Measurements from ENCODE around the gene WDCP.

Gene WDCP

DNA sequence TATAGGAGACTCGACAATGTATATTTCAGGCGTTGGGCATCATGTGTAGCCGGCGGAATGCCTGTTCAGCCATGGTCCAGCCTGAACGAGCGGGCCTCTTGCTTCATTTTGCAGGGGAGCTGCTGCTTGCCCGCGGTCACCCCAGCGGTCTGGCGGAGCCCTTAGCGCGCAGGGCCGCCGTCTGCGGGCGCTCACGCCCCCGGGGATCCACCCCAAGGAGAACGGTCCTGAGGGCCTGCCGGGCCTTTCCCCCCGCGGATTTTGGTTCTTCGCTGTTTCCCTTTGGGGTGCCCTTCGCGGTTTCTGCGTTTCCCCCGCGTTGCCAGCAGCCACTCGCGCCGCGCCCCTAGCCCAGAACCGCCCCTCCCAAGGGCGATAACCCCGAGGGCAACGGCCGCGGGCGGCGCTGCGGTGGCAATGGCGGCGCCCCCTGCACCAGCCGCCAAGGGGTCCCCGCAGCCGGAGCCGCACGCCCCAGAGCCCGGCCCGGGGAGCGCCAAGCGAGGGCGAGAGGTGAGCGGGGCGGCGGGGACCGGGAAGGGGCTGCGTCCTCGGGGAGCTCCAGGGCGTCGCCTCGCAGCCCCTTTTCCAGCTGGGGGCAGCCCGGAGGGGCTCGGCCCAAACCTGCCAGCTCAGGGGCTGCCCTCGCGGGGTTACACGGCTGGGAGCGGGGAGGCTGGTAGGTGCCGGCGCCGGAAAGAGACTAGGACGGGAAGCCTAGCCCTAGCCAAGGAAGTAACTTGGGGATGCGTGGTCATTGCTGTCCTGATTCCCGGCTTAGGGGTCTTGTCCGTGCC lies 37.3 kb downstream of the WDCP start, which contains the start of gene MFSD2B:
MFSD2B (plus strand) TSS at position 406 of the 797 bp plus-strand sequence; CDS start at position 418, 12 bp downstream.
- no peak for DNase-seq (ENCODE audit: low read depth)
- peak within 1 kb of the TSS; percentile 40 for H3K4me3 ChIP-seq (ENCODE audit: control insufficient read depth, low read depth, low read length)
- TF ChIP-seq CTCF (conservative IDR thresholded peaks at IDR 0.05; ENCODE audit: control insufficient read depth, insufficient read depth, low read depth, low read length) = no peak

DNA sequence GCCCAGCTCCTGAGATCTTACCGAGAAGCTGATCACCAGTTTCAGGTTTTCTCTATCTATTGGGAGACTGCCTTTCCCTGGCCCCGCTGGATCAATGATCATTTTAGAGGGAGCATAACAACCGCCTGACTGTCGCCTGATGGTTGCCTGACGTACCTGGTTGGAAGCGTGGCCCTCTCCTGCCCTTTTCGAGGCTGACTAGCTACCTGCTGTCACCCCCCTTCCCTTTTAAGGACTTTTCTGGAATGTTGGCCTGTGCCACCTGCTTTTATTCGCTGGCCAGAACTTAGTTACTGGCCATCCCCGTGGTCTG lies 37.9 kb downstream of the WDCP start:
- TF ChIP-seq CTCF (conservative IDR thresholded peaks at IDR 0.05; ENCODE audit: control insufficient read depth, insufficient read depth, low read depth, low read length) = no peak
- peak overlapping the region; percentile 40 for H3K4me3 ChIP-seq (ENCODE audit: control insufficient read depth, low read depth, low read length)
- no peak for DNase-seq (ENCODE audit: low read depth)

- H3K4me3 ChIP-seq (ENCODE audit: control insufficient read depth, low read depth, low read length) = no peak overlapping the region
- no peak for TF ChIP-seq CTCF (conservative IDR thresholded peaks at IDR 0.05; ENCODE audit: control insufficient read depth, insufficient read depth, low read depth, low read length)
- DNase-seq (ENCODE audit: low read depth) = no peak
Observed at GRCh38 chr2:24008672-24009366, 38.4 kb downstream of the WDCP start.

GRCh38 chr2:24007693-24008092 lies 39.5 kb downstream of the WDCP start:
- H3K4me3 ChIP-seq (ENCODE audit: control insufficient read depth, low read depth, low read length) = no peak overlapping the region
- no peak for TF ChIP-seq CTCF (conservative IDR thresholded peaks at IDR 0.05; ENCODE audit: control insufficient read depth, insufficient read depth, low read depth, low read length)
- no peak for DNase-seq (ENCODE audit: low read depth)

- TF ChIP-seq CTCF (conservative IDR thresholded peaks at IDR 0.05; ENCODE audit: control insufficient read depth, insufficient read depth, low read depth, low read length) = no peak
- H3K4me3 ChIP-seq (ENCODE audit: control insufficient read depth, low read depth, low read length) = no peak overlapping the region
- DNase-seq (ENCODE audit: low read depth) = no peak
Observed at GRCh38 chr2:23994567-23994966, 52.6 kb downstream of the WDCP start.

DNA sequence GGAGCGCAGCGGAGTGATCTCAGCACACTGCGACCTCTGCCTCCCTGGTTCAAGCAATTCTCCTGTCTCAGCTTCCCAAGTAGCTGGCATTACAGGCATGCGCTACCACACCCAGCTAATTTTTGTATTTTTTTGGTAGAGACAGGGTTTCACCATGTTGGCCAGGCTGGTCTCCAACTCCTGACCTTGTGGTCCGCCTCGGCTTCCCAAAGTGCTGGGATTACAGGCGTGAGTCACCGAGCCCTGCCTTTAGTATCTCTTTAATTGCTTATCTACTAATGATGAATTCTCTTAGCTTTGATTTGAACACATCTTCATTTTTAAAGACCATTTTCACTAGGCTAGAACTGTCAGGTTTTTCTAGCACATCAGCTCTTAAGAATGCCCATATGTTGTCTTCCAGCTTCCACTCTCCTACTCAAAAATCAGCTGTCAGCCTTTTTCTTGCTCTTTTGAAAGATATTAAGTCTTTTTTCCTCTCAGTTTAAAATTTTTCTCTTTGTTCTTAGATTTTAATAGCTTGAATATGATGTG lies 53.4 kb downstream of the WDCP start:
- no peak for DNase-seq (ENCODE audit: low read depth)
- no peak for TF ChIP-seq CTCF (conservative IDR thresholded peaks at IDR 0.05; ENCODE audit: control insufficient read depth, insufficient read depth, low read depth, low read length)
- H3K4me3 ChIP-seq (ENCODE audit: control insufficient read depth, low read depth, low read length) = no peak overlapping the region

All from fibroblast of mammary gland (primary cell).